Measurements from ENCODE around the gene OCSTAMP.

The OCSTAMP gene

GRCh38 chr20:46505506-46505905 lies 44.9 kb downstream of the OCSTAMP start:
- no peak for TF ChIP-seq CTCF (IDR thresholded peaks at IDR 0.05; ENCODE audit: low read depth, low read length, missing control alignments)
- no peak for DNase-seq (ENCODE audit: extremely low read depth, low read depth)
- H3K4me3 ChIP-seq (replicated peaks; ENCODE audit: low read depth, low read length) = no peak overlapping the region

GRCh38 chr20:46501961-46502360 lies 48.5 kb downstream of the OCSTAMP start:
- no peak for DNase-seq (ENCODE audit: extremely low read depth, low read depth)
- TF ChIP-seq CTCF (IDR thresholded peaks at IDR 0.05; ENCODE audit: low read depth, low read length, missing control alignments) = no peak
- no peak overlapping the region for H3K4me3 ChIP-seq (replicated peaks; ENCODE audit: low read depth, low read length)

- H3K4me3 ChIP-seq (replicated peaks; ENCODE audit: low read depth, low read length) = no peak overlapping the region
- DNase-seq (ENCODE audit: extremely low read depth, low read depth) = no peak
- TF ChIP-seq CTCF (IDR thresholded peaks at IDR 0.05; ENCODE audit: low read depth, low read length, missing control alignments) = no peak
Observed at GRCh38 chr20:46501337-46501942, 49.0 kb downstream of the OCSTAMP start.

GRCh38 chr20:46494077-46494476 lies 56.4 kb downstream of the OCSTAMP start:
- TF ChIP-seq CTCF (IDR thresholded peaks at IDR 0.05; ENCODE audit: low read depth, low read length, missing control alignments) = no peak
- no peak for DNase-seq (ENCODE audit: extremely low read depth, low read depth)
- H3K4me3 ChIP-seq (replicated peaks; ENCODE audit: low read depth, low read length) = no peak overlapping the region

- no peak overlapping the region for H3K4me3 ChIP-seq (replicated peaks; ENCODE audit: low read depth, low read length)
- no peak for TF ChIP-seq CTCF (IDR thresholded peaks at IDR 0.05; ENCODE audit: low read depth, low read length, missing control alignments)
- DNase-seq (ENCODE audit: extremely low read depth, low read depth) = no peak
Observed at GRCh38 chr20:46491354-46491753, 59.1 kb downstream of the OCSTAMP start.

Measured in HFF-Myc (cell line).